CD4-positive, alpha-beta T cell (primary cell): Measurements from ENCODE around the gene BIN1. TPM values are rescaled to one million over a fixed set of nuclear protein-coding genes. Genes with fewer than 3 reads are reported as not detected.

Experiments used
- ATAC-seq: fragments of 200-7000 bp; cut with Tn5 transposase; one replicate; pipeline ENCODE4 v1.10.0; 2022; ENCODE audit warnings: mild to moderate bottlenecking; ENCODE audit not compliant: poor library complexity
- CTCF ChIA-PET: fragments of 350-600 bp; sonication (Branson Sonifier 250); formaldehyde crosslinking; loops from one replicate; lab custom pipeline; 2021; ENCODE audit warnings: antibody characterized with exemption, inconsistent platforms; lab: Charles Lee
- POLR2A ChIA-PET: fragments of 350-600 bp; sonication (Branson Sonifier 250); formaldehyde crosslinking; loops from one replicate; lab custom pipeline; 2021; ENCODE audit warnings: antibody characterized with exemption, inconsistent platforms; lab: Charles Lee
- DNase-seq, 14 experiments: peaks; one replicate each; pipeline ENCODE4 v3.0.0-alpha.2; 2013 to 2020; ENCODE audit warnings: mixed read lengths in 2 of 14
- H3K27ac ChIP-seq, 2 donors: one replicate each; pipeline versions ENCODE4 v1.5.1 to v1.7.0; 2013; ENCODE audit warnings: low read length in 2 of 2, low read depth in 1 of 2, mild to moderate bottlenecking in 1 of 2
- H3K27me3 ChIP-seq, 2 experiments: 1 replicate in 1 of 2; 2 replicates in 1 of 2; pipeline versions ENCODE4 v1.6.1 to v1.7.0; 2013; ENCODE audit warnings: low read length in 2 of 2, control low read depth in 1 of 2, mild to moderate bottlenecking in 1 of 2, moderate library complexity in 1 of 2; ENCODE audit not compliant: insufficient read depth in 2 of 2, control insufficient read depth in 1 of 2
- H3K36me3 ChIP-seq: one replicate; pipeline ENCODE4 v1.6.1; 2013; ENCODE audit warnings: low read length, control low read depth; ENCODE audit not compliant: insufficient read depth
- H3K4me1 ChIP-seq: one replicate; pipeline ENCODE4 v1.6.1; 2013; ENCODE audit warnings: low read length, control low read depth; ENCODE audit not compliant: insufficient read depth
- H3K4me3 ChIP-seq: one replicate; pipeline ENCODE4 v1.5.1; 2013; ENCODE audit warnings: mild to moderate bottlenecking, low read length, moderate library complexity
- H3K9me3 ChIP-seq, 2 experiments: 1 replicate in 1 of 2; 2 replicates in 1 of 2; pipeline versions ENCODE4 v1.6.1 to v1.7.0; 2013; ENCODE audit warnings: low read length in 2 of 2, mild to moderate bottlenecking in 2 of 2, control low read depth in 1 of 2, moderate library complexity in 1 of 2; ENCODE audit not compliant: control insufficient read depth in 1 of 2, insufficient read depth in 1 of 2
- H3K27ac Mint-ChIP-seq: one replicate; pipeline ENCODE4 v1.8.0; 2020; ENCODE audit warnings: mixed read lengths
- H3K27me3 Mint-ChIP-seq: one replicate; pipeline ENCODE4 v1.8.0; 2021; ENCODE audit warnings: mixed read lengths
- H3K36me3 Mint-ChIP-seq: one replicate; pipeline ENCODE4 v1.8.0; 2021; ENCODE audit warnings: low read depth, mixed read lengths
- H3K4me1 Mint-ChIP-seq: one replicate; pipeline ENCODE4 v1.8.0; 2021; ENCODE audit warnings: low read depth, mixed read lengths
- H3K4me3 Mint-ChIP-seq: one replicate; pipeline ENCODE4 v1.8.0; 2020; ENCODE audit warnings: mild to moderate bottlenecking, mixed read lengths
- H3K9me3 Mint-ChIP-seq: one replicate; pipeline ENCODE4 v1.8.0; 2020; ENCODE audit warnings: mixed read lengths
- intact Hi-C, 2 experiments: fragments of 100-400 bp; cut with DNase I in 1 of 2; cut with micrococcal nuclease in 1 of 2; formaldehyde crosslinking; loops; one replicate each; pipeline versions ENCODE4 v1.15.1 to v1.9.0; 2023 to 2025; cut with DNase I, micrococcal nuclease
- total RNA-seq, 174 experiments: library from RNA in 2 of 174; stranded (reverse) in 2 of 174; gene quantifications; one replicate each; pipeline ENCODE4 v1.2.3 and lab custom pipeline; 2021 to 2026
- TF ChIP-seq, protein P1 (sequence below): fragments of 200-600 bp; IDR thresholded peaks from one replicate; pipeline ENCODE4 v1.8.0; 2022; ENCODE audit warnings: antibody characterized with exemption, mild to moderate bottlenecking

BIN1 gene
- total RNA-seq, 2 experiments from 2014 or later = 98.8 to 104 TPM

DNA sequence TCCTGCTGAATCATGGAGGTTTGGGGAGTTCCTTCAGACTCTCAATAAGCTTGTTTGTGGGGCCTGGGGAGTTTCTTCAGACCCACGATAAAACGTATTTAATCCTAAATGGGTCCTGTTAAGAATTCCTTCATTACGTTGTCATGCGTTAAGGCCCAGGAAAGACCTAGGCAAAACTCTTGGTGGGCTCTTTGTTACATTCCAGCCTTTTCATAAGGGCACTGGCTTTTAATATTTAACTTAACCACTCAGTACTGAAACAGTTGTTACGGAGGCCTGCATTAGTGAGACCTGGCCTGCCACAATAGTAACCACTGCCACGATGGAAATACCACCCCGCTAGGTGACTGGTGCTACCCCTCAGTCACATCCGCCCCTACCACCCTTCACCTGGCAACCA is 17.5 kb upstream of the BIN1 start:
- Mint-ChIP-seq H3K9me3 (no peaks in the 10 kb centered on the region), H3K27me3 (peaks cover 6% of the 10 kb centered on the region), H3K27ac (no peak overlapping the region), H3K4me1 (no peaks in the 10 kb centered on the region), H3K36me3 (no peaks in the 10 kb centered on the region), H3K4me3 (no peak overlapping the region)
- no peak for DNase-seq
- Histone ChIP-seq H3K4me1 (peaks cover 3% of the 10 kb centered on the region), H3K27ac (no peak overlapping the region), H3K9me3 (no peaks in the 10 kb centered on the region), H3K4me3 (no peak overlapping the region), H3K36me3 (no peaks in the 10 kb centered on the region), H3K27me3 (no peaks in the 10 kb centered on the region)
- TF ChIP-seq, protein P1, sequence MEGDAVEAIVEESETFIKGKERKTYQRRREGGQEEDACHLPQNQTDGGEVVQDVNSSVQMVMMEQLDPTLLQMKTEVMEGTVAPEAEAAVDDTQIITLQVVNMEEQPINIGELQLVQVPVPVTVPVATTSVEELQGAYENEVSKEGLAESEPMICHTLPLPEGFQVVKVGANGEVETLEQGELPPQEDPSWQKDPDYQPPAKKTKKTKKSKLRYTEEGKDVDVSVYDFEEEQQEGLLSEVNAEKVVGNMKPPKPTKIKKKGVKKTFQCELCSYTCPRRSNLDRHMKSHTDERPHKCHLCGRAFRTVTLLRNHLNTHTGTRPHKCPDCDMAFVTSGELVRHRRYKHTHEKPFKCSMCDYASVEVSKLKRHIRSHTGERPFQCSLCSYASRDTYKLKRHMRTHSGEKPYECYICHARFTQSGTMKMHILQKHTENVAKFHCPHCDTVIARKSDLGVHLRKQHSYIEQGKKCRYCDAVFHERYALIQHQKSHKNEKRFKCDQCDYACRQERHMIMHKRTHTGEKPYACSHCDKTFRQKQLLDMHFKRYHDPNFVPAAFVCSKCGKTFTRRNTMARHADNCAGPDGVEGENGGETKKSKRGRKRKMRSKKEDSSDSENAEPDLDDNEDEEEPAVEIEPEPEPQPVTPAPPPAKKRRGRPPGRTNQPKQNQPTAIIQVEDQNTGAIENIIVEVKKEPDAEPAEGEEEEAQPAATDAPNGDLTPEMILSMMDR = no peak
- intact Hi-C loops = no loop called here
- POLR2A ChIA-PET = no interaction called here
- no peak for ATAC-seq
- CTCF ChIA-PET = no interaction called here

GRCh38 chr2:127122361-127123027 is 15.5 kb upstream of the BIN1 start:
- ChIA-PET CTCF (no interaction called here), POLR2A (no interaction called here)
- Histone ChIP-seq H3K36me3 (no peaks in the 10 kb centered on the region), H3K27ac (no peak overlapping the region), H3K27me3 (no peaks in the 10 kb centered on the region), H3K4me1 (no peaks in the 10 kb centered on the region), H3K9me3 (no peaks in the 10 kb centered on the region), H3K4me3 (no peak overlapping the region)
- DNase-seq = no peak
- intact Hi-C loops = no loop called here
- Mint-ChIP-seq H3K9me3 (no peaks in the 10 kb centered on the region), H3K27me3 (no peaks in the 10 kb centered on the region), H3K27ac (no peak overlapping the region), H3K36me3 (no peaks in the 10 kb centered on the region), H3K4me1 (no peaks in the 10 kb centered on the region), H3K4me3 (no peak overlapping the region)
- TF ChIP-seq, protein P1 = no peak
- ATAC-seq = no peak

DNA sequence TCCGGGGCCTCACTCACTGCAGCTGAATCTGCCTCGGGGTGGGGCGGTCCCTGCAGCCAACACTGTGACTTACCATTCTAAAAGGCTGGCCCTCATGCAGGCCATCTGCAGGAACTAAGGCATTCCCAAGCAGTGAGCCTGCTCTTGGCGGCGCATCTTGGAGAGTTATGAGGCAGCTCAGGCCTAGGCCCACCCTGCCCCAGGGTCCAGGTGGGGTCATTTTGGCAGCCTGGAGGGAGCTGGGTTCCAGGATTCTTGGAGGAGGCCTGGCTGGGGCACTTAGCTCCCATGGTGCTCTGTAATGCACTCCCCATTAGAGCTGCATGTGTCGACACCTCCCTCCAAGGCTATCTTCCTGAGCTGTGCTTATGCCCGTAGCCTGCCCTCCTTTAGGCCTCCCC is 14.8 kb upstream of the BIN1 start:
- Histone ChIP-seq H3K36me3 (no peaks in the 10 kb centered on the region), H3K4me1 (no peaks in the 10 kb centered on the region), H3K4me3 (no peak overlapping the region), H3K9me3 (no peaks in the 10 kb centered on the region), H3K27me3 (no peaks in the 10 kb centered on the region), H3K27ac (no peak overlapping the region)
- Mint-ChIP-seq H3K36me3 (no peaks in the 10 kb centered on the region), H3K4me1 (no peaks in the 10 kb centered on the region), H3K9me3 (no peaks in the 10 kb centered on the region), H3K27ac (no peak overlapping the region), H3K4me3 (no peak overlapping the region), H3K27me3 (no peaks in the 10 kb centered on the region)
- ChIA-PET CTCF (no interaction called here), POLR2A (no interaction called here)
- intact Hi-C loops = no loop called here
- DNase-seq = no peak
- no peak for ATAC-seq
- TF ChIP-seq, protein P1 = no peak
